Activated naive CD8-positive, alpha-beta T cell treated with anti-CD3 and anti-CD28 coated beads, Interleukin-2, amount 50 U/mL, for 16 hours (primary cell): ENCODE measurements around the gene PDE9A.

Experiments
- DNase-seq: peaks from one replicate; pipeline ENCODE4 v3.0.0-alpha.2; 2020; ENCODE audit warnings: low read depth, low spot score

PDE9A gene

GRCh38 chr21:42770717-42771502, 117.5 kb downstream of the PDE9A start:
- DNase-seq, result no peak

GRCh38 chr21:42771503-42771805, 118.0 kb downstream of the PDE9A start:
- DNase-seq, result no peak

DNA sequence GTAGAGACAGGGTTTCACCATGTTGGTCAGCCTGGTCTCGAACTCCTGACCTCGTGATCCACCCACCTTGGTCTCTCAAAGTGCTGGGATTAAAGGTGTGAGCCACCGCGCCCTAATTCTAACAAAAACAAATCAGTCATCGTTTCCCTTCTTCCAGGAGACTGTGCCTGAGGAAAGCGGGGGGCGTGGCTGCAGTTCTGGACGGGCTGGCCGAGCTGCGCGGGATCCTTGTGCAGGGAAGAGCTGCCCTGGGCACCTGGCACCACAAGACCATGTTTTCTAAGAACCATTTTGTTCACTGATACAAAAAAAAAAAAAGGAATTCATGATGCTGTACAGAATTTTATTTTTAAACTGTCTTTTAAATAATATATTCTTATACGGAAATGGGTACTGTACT, 121.7 kb downstream of the PDE9A start:
- DNase-seq, result no peak

GRCh38 chr21:42775891-42776290, 122.5 kb downstream of the PDE9A start:
- DNase-seq, result no peak

DNA sequence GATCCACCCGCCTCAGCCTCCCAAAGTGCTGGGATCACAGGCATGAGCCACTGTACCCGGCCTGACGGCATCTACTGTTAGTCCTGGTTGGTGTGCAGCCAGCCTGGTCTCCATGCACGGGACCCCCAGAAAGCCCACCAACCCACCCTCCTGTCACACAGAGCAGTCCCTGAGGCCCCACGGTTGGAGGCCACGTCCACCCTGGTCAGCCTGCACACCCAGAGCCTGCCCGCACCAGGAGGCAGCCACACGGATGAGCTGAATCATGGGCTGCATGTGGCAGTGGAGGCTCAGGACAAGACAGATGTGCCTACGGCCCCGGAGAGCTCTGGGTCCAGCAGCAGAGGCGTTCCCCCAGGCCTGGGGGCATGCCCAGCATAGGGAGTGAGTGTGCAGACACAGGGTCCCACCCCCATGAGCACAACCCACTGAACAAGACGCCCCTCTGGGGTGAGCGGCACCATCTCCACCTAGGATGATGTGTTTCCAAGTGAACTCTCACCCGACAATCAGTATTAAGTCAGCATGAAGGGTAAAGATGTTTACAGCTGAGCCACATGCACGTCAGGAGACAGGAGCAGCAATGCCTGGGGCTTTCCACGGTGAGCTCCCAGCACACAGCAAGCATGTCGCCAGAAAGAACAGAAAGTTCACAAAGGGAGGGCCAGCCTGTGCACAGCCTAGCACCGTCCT, 123.8 kb downstream of the PDE9A start:
- no peak for DNase-seq

DNA sequence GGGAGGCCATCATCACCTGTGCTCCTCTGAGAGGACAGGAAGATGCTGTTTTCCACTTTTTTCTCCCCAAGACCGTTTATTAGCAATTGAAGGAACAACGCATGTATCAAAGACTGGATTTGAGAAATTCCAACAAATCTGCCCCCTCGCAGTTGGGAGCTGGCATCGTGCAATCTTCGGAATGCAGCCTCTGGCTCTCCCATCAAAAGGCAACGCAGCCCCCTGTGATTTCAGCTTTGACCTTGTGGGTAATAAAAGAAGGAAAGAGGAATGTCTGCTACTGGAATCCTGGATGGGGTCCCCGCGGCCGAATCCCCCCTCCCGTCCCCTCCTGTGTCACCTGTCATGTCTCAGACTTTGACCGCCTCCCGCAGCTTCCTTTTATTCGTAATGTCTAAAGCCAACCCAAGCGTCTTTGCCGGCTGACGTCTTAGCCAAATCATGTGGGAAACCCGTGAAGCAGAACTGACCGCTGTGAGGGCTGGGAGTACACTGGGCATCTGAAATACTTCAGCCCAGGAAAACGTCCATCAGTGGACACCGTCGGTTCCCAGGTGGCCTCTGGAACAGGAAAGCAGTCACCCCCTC, 124.4 kb downstream of the PDE9A start:
- DNase-seq, result no peak

- DNase-seq, result no peak
Measured at GRCh38 chr21:42779431-42779861, 126.0 kb downstream of the PDE9A start.

DNA sequence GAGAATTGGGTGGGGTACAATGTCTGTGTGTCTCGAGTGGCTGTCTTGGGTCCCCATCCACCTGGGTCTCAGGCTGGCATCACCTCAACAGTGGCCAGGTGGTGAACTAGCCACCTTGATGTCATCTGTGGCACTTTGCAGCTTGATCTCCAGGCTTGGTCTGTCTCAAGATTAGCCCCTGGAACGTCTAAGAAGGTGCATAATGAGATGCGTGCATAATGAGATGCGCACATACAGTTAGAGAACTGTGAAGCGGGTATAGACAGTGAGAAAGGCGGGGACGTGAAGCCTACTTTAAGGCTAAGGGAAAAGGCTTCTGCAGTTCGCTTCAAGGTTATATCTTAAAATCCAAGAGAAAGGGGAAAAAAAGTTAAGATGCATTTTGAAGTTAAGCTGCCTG, 127.2 kb downstream of the PDE9A start:
- DNase-seq, result no peak

GRCh38 chr21:42781150-42781970, 127.9 kb downstream of the PDE9A start:
- DNase-seq, result no peak

- no peak for DNase-seq
Measured at GRCh38 chr21:42781971-42782722, 128.7 kb downstream of the PDE9A start.

DNA sequence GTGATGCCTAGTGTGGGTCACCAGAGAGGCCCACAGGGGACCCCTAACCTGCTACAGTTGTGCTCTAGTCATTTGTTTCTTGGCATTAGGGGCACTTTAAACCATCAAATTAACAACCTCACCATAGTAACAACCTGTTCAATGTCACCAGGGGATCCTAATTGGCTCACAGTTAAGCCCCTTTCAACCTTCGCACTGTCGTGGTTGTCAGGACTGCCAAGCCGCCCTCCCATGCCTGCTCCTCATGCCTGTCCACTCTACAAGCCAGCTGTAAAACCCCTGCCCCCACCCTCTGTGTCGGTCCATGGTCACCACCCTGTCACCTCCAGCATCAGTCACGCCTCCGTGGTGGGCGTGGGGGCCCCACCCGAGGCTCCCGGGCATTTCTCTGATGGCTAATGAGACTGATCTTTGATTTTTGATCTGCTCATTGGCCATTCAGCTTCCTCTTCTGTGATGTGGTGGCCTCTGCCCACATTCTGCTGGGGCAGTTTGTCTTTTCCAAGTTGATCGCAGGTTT, 129.4 kb downstream of the PDE9A start:
- DNase-seq, result no peak

DNA sequence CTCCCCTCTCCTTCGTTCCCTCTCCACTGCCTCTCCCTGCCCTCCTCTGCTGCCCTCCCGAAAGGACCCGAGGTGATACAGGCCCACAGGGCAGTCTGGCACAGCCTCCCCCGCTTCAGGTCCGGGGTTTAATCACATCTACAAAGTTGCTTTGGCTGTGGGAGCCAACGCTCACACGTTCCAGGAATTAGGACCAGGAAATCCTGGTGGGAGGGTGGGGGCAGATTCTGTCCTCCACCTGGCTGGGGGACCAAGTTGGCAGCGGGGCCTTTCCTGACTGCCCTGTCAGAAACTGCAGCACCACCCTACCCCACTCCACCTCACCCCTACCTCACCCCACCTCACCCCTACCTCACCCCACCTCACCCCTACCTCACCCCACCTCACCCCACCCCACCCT, 130.9 kb downstream of the PDE9A start:
- DNase-seq, result no peak

DNA sequence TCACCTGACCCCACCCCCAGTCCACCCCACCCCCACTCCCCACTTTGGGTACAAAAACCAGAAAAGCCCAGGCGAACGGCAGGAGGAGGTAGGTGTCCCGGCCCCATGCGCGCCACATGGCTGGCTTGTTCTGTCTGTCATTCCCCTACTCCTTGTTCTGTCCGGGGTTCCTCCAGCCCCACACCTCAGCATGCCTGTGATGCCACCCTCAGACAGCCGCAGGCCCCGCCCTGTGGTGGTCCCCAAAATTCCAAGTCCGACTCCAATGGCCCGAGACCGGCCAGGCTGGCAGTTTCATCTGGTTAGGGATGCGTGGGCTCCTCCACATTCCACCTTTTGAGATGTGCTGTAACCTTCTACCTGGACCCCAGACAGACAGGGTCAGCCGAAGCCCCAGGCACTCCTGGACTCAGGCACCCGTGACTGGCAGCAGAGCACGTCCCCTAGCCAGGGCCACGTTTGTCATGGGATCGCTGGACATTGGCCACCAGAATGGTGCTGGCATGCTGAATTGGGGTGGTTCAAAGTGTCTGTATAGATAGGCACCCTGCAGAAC, 131.6 kb downstream of the PDE9A start:
- DNase-seq, result no peak

DNA sequence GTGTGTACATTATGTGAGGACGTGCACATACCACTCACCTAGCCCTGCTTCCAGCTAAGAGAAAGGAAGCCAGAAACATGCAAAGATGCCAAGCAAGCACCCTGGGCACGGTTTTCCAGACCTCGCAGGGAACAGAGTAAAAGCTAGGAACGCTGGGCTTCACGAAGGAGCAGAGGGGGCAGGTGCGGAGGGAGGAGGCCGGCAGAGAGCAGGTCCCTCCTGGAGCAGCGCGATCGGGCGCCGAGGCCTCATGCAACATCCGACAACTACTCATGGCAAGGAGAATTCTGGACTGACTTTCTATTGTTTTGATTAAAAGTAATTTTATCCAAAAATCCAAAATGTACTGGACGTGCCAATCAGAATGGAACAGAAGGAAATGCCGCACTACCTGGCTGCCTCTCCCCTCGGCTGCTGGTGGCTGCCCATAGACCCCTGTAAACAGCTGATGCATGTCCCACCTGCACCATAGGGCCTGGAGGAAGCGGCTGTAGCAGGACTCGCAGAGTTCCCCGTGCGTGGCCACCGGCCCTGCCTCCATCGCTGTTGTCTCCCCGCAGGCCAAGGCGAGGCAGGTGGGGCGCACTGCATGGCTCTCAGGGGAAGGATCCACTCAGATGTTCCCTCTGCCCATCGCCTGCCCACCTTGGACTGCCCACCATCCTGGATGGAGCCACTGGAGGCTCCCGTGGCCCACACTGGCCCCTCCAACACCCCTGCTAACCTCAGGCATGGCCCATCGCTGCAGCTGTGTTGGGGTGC, 132.4 kb downstream of the PDE9A start:
- no peak for DNase-seq

DNA sequence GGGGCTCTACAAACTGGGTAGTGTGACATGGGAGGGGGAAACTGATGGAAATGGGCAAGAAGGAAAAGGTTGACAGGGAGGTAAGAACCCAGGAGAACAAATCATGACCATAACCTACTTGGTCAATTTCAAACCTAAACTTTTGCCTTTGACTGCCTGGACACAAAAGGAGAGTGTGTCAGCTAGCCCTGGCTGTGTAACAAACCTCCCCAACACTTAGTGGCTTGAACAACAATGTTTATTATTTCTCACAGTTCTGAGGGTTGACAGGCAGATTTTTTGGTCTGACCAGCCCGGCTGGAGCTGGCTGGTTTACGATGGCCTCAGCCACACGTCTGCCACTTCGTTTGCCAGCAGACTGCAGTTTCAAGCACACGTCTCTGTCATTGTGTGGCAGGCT, 133.5 kb downstream of the PDE9A start:
- DNase-seq, result no peak

GRCh38 chr21:42787613-42788012, 134.2 kb downstream of the PDE9A start:
- DNase-seq, result no peak

- no peak for DNase-seq
Measured at GRCh38 chr21:42790520-42791065, 137.2 kb downstream of the PDE9A start.

DNA sequence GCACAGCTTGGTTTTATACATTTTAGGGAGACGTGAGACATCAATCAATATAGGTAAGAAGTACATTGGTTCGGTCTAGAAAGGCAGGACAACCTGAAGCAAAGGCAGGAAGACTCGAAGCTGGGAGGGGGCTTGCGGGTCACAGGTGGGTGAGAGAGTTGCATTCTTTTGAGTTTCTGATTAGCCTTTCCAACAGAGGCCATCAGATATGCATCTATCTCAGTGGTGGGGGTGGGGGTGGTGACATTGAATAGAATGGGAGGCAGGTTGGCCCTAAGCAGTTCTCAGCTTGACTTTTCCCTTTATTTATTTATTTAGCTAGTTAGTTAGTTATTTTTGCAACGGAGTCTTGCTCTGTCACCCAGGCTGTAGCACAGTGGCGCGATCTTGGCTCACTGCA, 140.4 kb downstream of the PDE9A start:
- no peak for DNase-seq

GRCh38 chr21:42794551-42794950, 141.1 kb downstream of the PDE9A start:
- DNase-seq, result no peak
